HepG2 (cell line): ENCODE measurements around the gene LITAF. TPM values are rescaled to one million over a fixed set of nuclear protein-coding genes. Genes with fewer than 3 reads are reported as not detected.
A peak's percentile ranks its signal among the peaks of the same experiment; 100 is the strongest.

ENCODE experiments used
- ATAC-seq: fragments of 200-7000 bp; cut with Tn5 transposase; 3 replicates; pipeline ENCODE4 v1.9.1; 2020; ENCODE audit warnings: mild to moderate bottlenecking, moderate library complexity
- BruUV-seq: library from RNA; stranded (reverse); fragments of 400-500 nt; replicated peaks from 2 replicates; lab custom pipeline; 2021; lab: Mats Ljungman, UMichigan
- CTCF ChIA-PET: fragments of 300-600 bp; formaldehyde crosslinking; extraction: SDS; loops from one replicate; lab custom pipeline; 2021; ENCODE audit warnings: low total read pairs, inconsistent platforms, low intra/inter-chr PET ratio; lab: Yijun Ruan, JAX
- POLR2A ChIA-PET: fragments of 350-600 bp; sonication (Branson Sonifier 250); formaldehyde crosslinking; loops from one replicate; lab custom pipeline; 2020; ENCODE audit warnings: antibody characterized with exemption, inconsistent platforms; lab: Yijun Ruan, JAX
- DNase-seq: peaks from one replicate; pipeline ENCODE4 v3.0.0-alpha.2; 2015; ENCODE audit warnings: low spot score
- FAIRE-seq: peaks from 3 replicates; lab custom pipeline; 2011; peaks lifted over from hg19 to GRCh38; lab: Jason Lieb, UNC
- H2AFZ ChIP-seq: one replicate; pipeline ENCODE4 v1.6.1; 2011; ENCODE audit warnings: low read length, inconsistent platforms
- H3K27ac ChIP-seq: fragments of 300-600 bp; 3 replicates; pipeline ENCODE4 v1.8.0; 2011; ENCODE audit warnings: mixed run types, mild to moderate bottlenecking, mixed read lengths, low read length, inconsistent platforms; ENCODE audit not compliant: insufficient read depth; ENCODE audit errors: extremely low read length
- H3K27me3 ChIP-seq, 2 experiments: fragments of 200-600 bp in 1 of 2; 2 replicates in 1 of 2; 3 replicates in 1 of 2; pipeline versions ENCODE4 v1.6.0 to v1.8.0; 2011; ENCODE audit warnings: low read length in 2 of 2, mild to moderate bottlenecking in 2 of 2, moderate library complexity in 2 of 2, inconsistent platforms in 1 of 2; ENCODE audit not compliant: insufficient read depth in 2 of 2, control insufficient read depth in 1 of 2
- H3K36me3 ChIP-seq, 2 experiments: fragments of 200-600 bp in 1 of 2; replicated peaks in 1 of 2; 2 replicates in 1 of 2; 3 replicates in 1 of 2; pipeline versions ENCODE4 v1.5.1 to v1.8.0; 2011; ENCODE audit warnings: low read length in 2 of 2, inconsistent platforms in 1 of 2; ENCODE audit not compliant: insufficient read depth in 2 of 2, control insufficient read depth in 1 of 2
- H3K4me1 ChIP-seq: 2 replicates; pipeline ENCODE4 v1.5.1; 2012; ENCODE audit warnings: low read length, inconsistent platforms; ENCODE audit not compliant: insufficient read depth
- H3K4me2 ChIP-seq: 2 replicates; pipeline ENCODE4 v1.6.0; 2011; ENCODE audit warnings: low read depth, low read length, inconsistent platforms
- H3K4me3 ChIP-seq, 3 experiments: fragments of 200-600 bp in 1 of 3; sonication (generic), shearing (Covaris generic) in 1 of 3; replicated peaks in 1 of 3; 2 replicates each; pipeline ENCODE4 v1.5.1; 2011 to 2016; ENCODE audit warnings: low read length in 3 of 3, inconsistent platforms in 2 of 3, low read depth in 2 of 3, mild to moderate bottlenecking in 2 of 3, control low read depth in 1 of 3, mixed read lengths in 1 of 3; ENCODE audit not compliant: insufficient read depth in 1 of 3
- H3K79me2 ChIP-seq: one replicate; pipeline ENCODE4 v1.6.1; 2011; ENCODE audit warnings: low read length, inconsistent platforms; ENCODE audit not compliant: insufficient read depth
- H3K9ac ChIP-seq: 2 replicates; pipeline ENCODE4 v1.6.0; 2011; ENCODE audit warnings: mild to moderate bottlenecking, low read depth, low read length, inconsistent platforms; ENCODE audit not compliant: insufficient read depth
- H3K9me3 ChIP-seq: 2 replicates; pipeline ENCODE4 v1.5.1; 2012; ENCODE audit warnings: mild to moderate bottlenecking, low read length
- H4K20me1 ChIP-seq: 2 replicates; pipeline ENCODE4 v1.6.0; 2011; ENCODE audit warnings: inconsistent platforms, mild to moderate bottlenecking, low read length, moderate library complexity; ENCODE audit not compliant: insufficient read depth
- BRD4 ChIP-seq: sonication (generic); formaldehyde crosslinking; IDR thresholded peaks from 2 replicates; pipeline ENCODE4 v1.4.0; 2020; ENCODE audit warnings: missing genetic modification reagents
- MTF1 ChIP-seq: sonication (generic); formaldehyde crosslinking; IDR thresholded peaks from 2 replicates; pipeline ENCODE4 v1.5.0; 2020; ENCODE audit warnings: missing genetic modification reagents
- MXI1 ChIP-seq: IDR thresholded peaks from 3 replicates; pipeline ENCODE4 v1.6.1; 2012; ENCODE audit warnings: low read depth, low read length, inconsistent platforms, borderline replicate concordance
- NONO ChIP-seq, 2 experiments: fragments of 450-650 bp in 1 of 2; sonication (generic) in 1 of 2; formaldehyde crosslinking in 1 of 2; IDR thresholded peaks in 1 of 2; conservative IDR thresholded peaks in 1 of 2; 2 replicates each; pipeline versions ENCODE4 v1.6.1 to v1.8.0; 2017 to 2022; ENCODE audit warnings: mild to moderate bottlenecking in 1 of 2, missing genetic modification reagents in 1 of 2, moderate library complexity in 1 of 2
- NR2F2 ChIP-seq: IDR thresholded peaks from 2 replicates; pipeline ENCODE4 v1.6.1; 2012; ENCODE audit warnings: low read depth, inconsistent platforms, borderline replicate concordance
- TGIF2 ChIP-seq: IDR thresholded peaks from 2 replicates; pipeline ENCODE4 v1.6.1; 2016; ENCODE audit warnings: control low read depth, missing compliant biosample characterization
- WGBS: methylation state at CpG from one replicate; pipeline ENCODE4 v1.1.6; 2017; ENCODE audit warnings: low lambda C conversion rate; 5-methylcytosine and 5-hydroxymethylcytosine counted together
- in situ Hi-C: cut with HindIII; loops from 2 replicates; pipeline ENCODE4 v1.10.0; 2017; ENCODE audit warnings: low pct_unique_long_range_greater_than_20kb; ENCODE audit not compliant: extremely low pct_ligation_motif_present
- intact Hi-C: fragments of 100-400 bp; cut with micrococcal nuclease; formaldehyde crosslinking; loops from one replicate; pipeline ENCODE4 v1.10.0; 2022; ENCODE audit not compliant: unreplicated experiment
- polyA plus RNA-seq, 8 experiments: library from polyadenylated mRNA; depleted of rRNA in 3 of 8; stranded (reverse) in 7 of 8; unstranded in 1 of 8; fragments of >200 nt; fragmentation: Illumina TruSeq in 4 of 8; extraction: Trizol in 4 of 8; gene quantifications; 2 replicates each; pipeline versions ENCODE4 v1.2.1 to v1.2.3, GENCODE V29; 2011 to 2016; ENCODE audit warnings: low read depth in 4 of 8, missing spikeins in 1 of 8, mixed read lengths in 1 of 8; ENCODE audit not compliant: insufficient read depth in 1 of 8
- total RNA-seq, 5 experiments: library from RNA; depleted of rRNA; stranded (reverse); fragments of >200 nt; fragmentation: Illumina TruSeq; extraction: Trizol; gene quantifications; 2 replicates each; pipeline ENCODE4 v1.2.3, GENCODE V29; 2016; ENCODE audit warnings: low read depth in 1 of 5
- TF ChIP-seq, protein P1 (sequence below): sonication (generic); formaldehyde crosslinking; IDR thresholded peaks from 2 replicates; pipeline ENCODE4 v1.5.0; 2020; ENCODE audit warnings: missing genetic modification reagents
- TF ChIP-seq, protein P2 (sequence below): sonication (generic); formaldehyde crosslinking; IDR thresholded peaks from 2 replicates; pipeline ENCODE4 v1.4.0; 2020; ENCODE audit warnings: missing genetic modification reagents, borderline replicate concordance
- TF ChIP-seq, protein P3 (sequence below): sonication (generic); formaldehyde crosslinking; IDR thresholded peaks from 2 replicates; pipeline ENCODE4 v1.5.1; 2020; ENCODE audit warnings: missing genetic modification reagents, mild to moderate bottlenecking, borderline replicate concordance
- TF ChIP-seq, protein P4 (sequence below), 2 experiments: sonication (generic) in 1 of 2; formaldehyde crosslinking in 1 of 2; IDR thresholded peaks; 2 replicates each; pipeline versions ENCODE4 v1.4.0 to v1.6.1; 2016 to 2020; ENCODE audit warnings: borderline replicate concordance in 1 of 2, low read depth in 1 of 2, mild to moderate bottlenecking in 1 of 2, missing genetic modification reagents in 1 of 2
- TF ChIP-seq, protein P5 (sequence below): IDR thresholded peaks from 2 replicates; pipeline ENCODE4 v1.6.1; 2018; ENCODE audit warnings: missing genetic modification reagents, mild to moderate bottlenecking, missing compliant biosample characterization
- TF ChIP-seq, protein P6 (sequence below): sonication (generic); formaldehyde crosslinking; IDR thresholded peaks from 2 replicates; pipeline ENCODE4 v1.8.1; 2023; ENCODE audit warnings: missing genetic modification reagents, mild to moderate bottlenecking, borderline replicate concordance

Gene LITAF
- total and polyA plus RNA-seq, 2 of the 13 experiments (the other 11 are each of a cell fraction or from before 2014, with no cell fraction given), result 80.1 to 141 TPM

DNA sequence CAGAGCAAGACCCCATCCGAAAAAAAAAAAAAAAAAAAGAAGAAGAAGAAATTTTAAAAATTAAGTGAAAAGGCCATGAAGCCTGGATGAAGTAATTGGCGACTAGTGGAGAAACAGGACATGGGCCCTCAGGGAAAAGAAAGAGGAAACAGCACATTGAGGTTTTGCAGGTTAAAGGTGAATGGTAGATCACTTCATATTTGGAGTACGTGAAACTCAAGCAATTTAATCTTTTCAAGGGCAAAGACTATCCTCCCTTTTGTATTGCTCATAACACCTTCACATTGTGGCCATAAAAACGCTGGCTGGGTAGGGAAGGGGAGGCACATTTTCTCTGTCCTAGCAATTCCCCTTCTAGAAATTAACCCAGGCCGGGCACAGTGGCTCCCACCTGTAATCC is 53.1 kb downstream of the LITAF start:
- H3K9ac ChIP-seq, result no peak overlapping the region
- WGBS, result 35% methylated on average over 5 of the region's 5 CpGs
- TF ChIP-seq TGIF2 (no peak), MXI1 (no peak), MTF1 (no peak), NONO (IDR thresholded peaks at IDR 0.05) (no peak), NONO (CRISPR knock-in tag; conservative IDR thresholded peaks at IDR 0.05) (no peak), NR2F2 (no peak), BRD4 (CRISPR knock-in tag) (no peak)
- TF ChIP-seq, protein P1, sequence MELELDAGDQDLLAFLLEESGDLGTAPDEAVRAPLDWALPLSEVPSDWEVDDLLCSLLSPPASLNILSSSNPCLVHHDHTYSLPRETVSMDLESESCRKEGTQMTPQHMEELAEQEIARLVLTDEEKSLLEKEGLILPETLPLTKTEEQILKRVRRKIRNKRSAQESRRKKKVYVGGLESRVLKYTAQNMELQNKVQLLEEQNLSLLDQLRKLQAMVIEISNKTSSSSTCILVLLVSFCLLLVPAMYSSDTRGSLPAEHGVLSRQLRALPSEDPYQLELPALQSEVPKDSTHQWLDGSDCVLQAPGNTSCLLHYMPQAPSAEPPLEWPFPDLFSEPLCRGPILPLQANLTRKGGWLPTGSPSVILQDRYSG (CRISPR knock-in tag), result no peak
- TF ChIP-seq, protein P2, sequence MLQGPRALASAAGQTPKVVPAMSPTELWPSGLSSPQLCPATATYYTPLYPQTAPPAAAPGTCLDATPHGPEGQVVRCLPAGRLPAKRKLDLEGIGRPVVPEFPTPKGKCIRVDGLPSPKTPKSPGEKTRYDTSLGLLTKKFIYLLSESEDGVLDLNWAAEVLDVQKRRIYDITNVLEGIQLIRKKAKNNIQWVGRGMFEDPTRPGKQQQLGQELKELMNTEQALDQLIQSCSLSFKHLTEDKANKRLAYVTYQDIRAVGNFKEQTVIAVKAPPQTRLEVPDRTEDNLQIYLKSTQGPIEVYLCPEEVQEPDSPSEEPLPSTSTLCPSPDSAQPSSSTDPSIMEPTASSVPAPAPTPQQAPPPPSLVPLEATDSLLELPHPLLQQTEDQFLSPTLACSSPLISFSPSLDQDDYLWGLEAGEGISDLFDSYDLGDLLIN (CRISPR knock-in tag), result no peak
- TF ChIP-seq, protein P3, sequence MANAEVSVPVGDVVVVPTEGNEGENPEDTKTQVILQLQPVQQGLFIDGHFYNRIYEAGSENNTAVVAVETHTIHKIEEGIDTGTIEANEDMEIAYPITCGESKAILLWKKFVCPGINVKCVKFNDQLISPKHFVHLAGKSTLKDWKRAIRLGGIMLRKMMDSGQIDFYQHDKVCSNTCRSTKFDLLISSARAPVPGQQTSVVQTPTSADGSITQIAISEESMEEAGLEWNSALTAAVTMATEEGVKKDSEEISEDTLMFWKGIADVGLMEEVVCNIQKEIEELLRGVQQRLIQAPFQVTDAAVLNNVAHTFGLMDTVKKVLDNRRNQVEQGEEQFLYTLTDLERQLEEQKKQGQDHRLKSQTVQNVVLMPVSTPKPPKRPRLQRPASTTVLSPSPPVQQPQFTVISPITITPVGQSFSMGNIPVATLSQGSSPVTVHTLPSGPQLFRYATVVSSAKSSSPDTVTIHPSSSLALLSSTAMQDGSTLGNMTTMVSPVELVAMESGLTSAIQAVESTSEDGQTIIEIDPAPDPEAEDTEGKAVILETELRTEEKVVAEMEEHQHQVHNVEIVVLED (CRISPR knock-in tag), result no peak
- TF ChIP-seq, protein P4, sequence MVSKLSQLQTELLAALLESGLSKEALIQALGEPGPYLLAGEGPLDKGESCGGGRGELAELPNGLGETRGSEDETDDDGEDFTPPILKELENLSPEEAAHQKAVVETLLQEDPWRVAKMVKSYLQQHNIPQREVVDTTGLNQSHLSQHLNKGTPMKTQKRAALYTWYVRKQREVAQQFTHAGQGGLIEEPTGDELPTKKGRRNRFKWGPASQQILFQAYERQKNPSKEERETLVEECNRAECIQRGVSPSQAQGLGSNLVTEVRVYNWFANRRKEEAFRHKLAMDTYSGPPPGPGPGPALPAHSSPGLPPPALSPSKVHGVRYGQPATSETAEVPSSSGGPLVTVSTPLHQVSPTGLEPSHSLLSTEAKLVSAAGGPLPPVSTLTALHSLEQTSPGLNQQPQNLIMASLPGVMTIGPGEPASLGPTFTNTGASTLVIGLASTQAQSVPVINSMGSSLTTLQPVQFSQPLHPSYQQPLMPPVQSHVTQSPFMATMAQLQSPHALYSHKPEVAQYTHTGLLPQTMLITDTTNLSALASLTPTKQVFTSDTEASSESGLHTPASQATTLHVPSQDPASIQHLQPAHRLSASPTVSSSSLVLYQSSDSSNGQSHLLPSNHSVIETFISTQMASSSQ (IDR thresholded peaks at IDR 0.05; ENCODE audit: low read depth), result no peak
- TF ChIP-seq, protein P4 (CRISPR knock-in tag; IDR thresholded peaks at IDR 0.05; ENCODE audit: borderline replicate concordance), result no peak
- TF ChIP-seq, protein P5, sequence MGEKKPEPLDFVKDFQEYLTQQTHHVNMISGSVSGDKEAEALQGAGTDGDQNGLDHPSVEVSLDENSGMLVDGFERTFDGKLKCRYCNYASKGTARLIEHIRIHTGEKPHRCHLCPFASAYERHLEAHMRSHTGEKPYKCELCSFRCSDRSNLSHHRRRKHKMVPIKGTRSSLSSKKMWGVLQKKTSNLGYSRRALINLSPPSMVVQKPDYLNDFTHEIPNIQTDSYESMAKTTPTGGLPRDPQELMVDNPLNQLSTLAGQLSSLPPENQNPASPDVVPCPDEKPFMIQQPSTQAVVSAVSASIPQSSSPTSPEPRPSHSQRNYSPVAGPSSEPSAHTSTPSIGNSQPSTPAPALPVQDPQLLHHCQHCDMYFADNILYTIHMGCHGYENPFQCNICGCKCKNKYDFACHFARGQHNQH (CRISPR knock-in tag), result no peak
- TF ChIP-seq, protein P6, sequence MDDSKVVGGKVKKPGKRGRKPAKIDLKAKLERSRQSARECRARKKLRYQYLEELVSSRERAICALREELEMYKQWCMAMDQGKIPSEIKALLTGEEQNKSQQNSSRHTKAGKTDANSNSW, result no peak

More for the DNA sequence above, 53.1 kb downstream of the LITAF start:
- no peaks in the 10 kb centered on the region for H3K79me2 ChIP-seq
- POLR2A ChIA-PET, result no interaction called here
- H3K9me3 ChIP-seq, result no peaks in the 10 kb centered on the region
- H3K4me2 ChIP-seq, result no peak overlapping the region
- ATAC-seq, result no peak
- intact Hi-C loops, result loop anchor here (2.0 to 5.0 kb wide), 4 partner anchors 54 to 571 kb away; partner anchors contain the start of gene LITAF
- no peak overlapping the region for H3K4me3 ChIP-seq
- H2AFZ ChIP-seq, result no peak overlapping the region
- peaks cover 0 to 4% of the 10 kb centered on the region in 2 experiments; a peak in 2 of 5 replicates for H3K27me3 ChIP-seq
- H3K36me3 ChIP-seq, result no peaks in the 10 kb centered on the region
- no peaks in the 10 kb centered on the region for H4K20me1 ChIP-seq
- H3K4me1 ChIP-seq, result peaks cover 26% of the 10 kb centered on the region
- CTCF ChIA-PET, result interaction anchor here (1.2 to 3.2 kb wide), 4 partner anchors 79 to 181 kb away, joined by 3 to 68 read pairs (median 26); no protein-coding TSS in a partner anchor
- in situ Hi-C loops, result loop anchor here (5.0 to 10.0 kb wide), 2 partner anchors 109 to 281 kb away; no protein-coding TSS in a partner anchor
- DNase-seq, result no peak
- peak; percentile 30 for FAIRE-seq
- H3K27ac ChIP-seq, result no peak overlapping the region
- no TSS peak for BruUV-seq
